Endodermal cell (in vitro differentiated cells): ENCODE data around the gene LHFPL2. TPM values are rescaled to one million over a fixed set of nuclear protein-coding genes. Genes with fewer than 3 reads are reported as not detected.

Source experiments
- DNase-seq: peaks from one replicate; pipeline ENCODE4 v3.0.0-alpha.2; 2017
- H3K27ac ChIP-seq: 2 replicates; pipeline ENCODE4 v1.5.1; 2013; ENCODE audit warnings: mild to moderate bottlenecking, low read depth, low read length, moderate library complexity
- H3K27me3 ChIP-seq: 2 replicates; pipeline ENCODE4 v1.6.1; 2013; ENCODE audit warnings: mild to moderate bottlenecking, low read length, moderate library complexity; ENCODE audit not compliant: insufficient read depth, control insufficient read depth, poor library complexity, severe bottlenecking
- H3K36me3 ChIP-seq: 2 replicates; pipeline ENCODE4 v1.7.0; 2013; ENCODE audit warnings: mild to moderate bottlenecking, low read length, moderate library complexity; ENCODE audit not compliant: control insufficient read depth, insufficient read depth
- H3K4me1 ChIP-seq: one replicate; pipeline ENCODE4 v1.7.0; 2013; ENCODE audit warnings: low read length; ENCODE audit not compliant: control insufficient read depth, insufficient read depth
- H3K4me3 ChIP-seq: 2 replicates; pipeline ENCODE4 v1.5.1; 2013; ENCODE audit warnings: mild to moderate bottlenecking, low read length, moderate library complexity
- H3K9ac ChIP-seq: 2 replicates; pipeline ENCODE4 v1.6.1; 2013; ENCODE audit warnings: mild to moderate bottlenecking, low read length, moderate library complexity; ENCODE audit not compliant: poor library complexity, severe bottlenecking; ENCODE audit errors: extremely low read depth
- H3K9me3 ChIP-seq: 2 replicates; pipeline ENCODE4 v1.6.1; 2013; ENCODE audit warnings: mild to moderate bottlenecking, low read length, moderate library complexity; ENCODE audit not compliant: control insufficient read depth
- H3K27ac Mint-ChIP-seq: 2 replicates; pipeline ENCODE4 v1.8.0; 2020; ENCODE audit warnings: mixed read lengths
- H3K27me3 Mint-ChIP-seq: 2 replicates; pipeline ENCODE4 v1.8.0; 2021; ENCODE audit warnings: mild to moderate bottlenecking, mixed read lengths; ENCODE audit not compliant: insufficient read depth
- H3K36me3 Mint-ChIP-seq: 2 replicates; pipeline ENCODE4 v1.8.0; 2020; ENCODE audit warnings: low read depth, mixed read lengths
- H3K4me1 Mint-ChIP-seq: 2 replicates; pipeline ENCODE4 v1.8.0; 2020; ENCODE audit warnings: mixed read lengths
- H3K4me3 Mint-ChIP-seq: 2 replicates; pipeline ENCODE4 v1.8.0; 2020; ENCODE audit warnings: mild to moderate bottlenecking, moderate library complexity, mixed read lengths
- H3K9me3 Mint-ChIP-seq: 2 replicates; pipeline ENCODE4 v1.8.0; 2020; ENCODE audit warnings: mild to moderate bottlenecking, mixed read lengths
- WGBS, 2 experiments: methylation state at CpG; one replicate each; pipeline versions ENCODE4 v1.1.5 to v1.1.7; 2013; ENCODE audit warnings: missing lambda C conversion rate in 2 of 2, mixed read lengths in 1 of 2; ENCODE audit not compliant: insufficient coverage in 1 of 2, insufficient read length in 1 of 2; 5-methylcytosine and 5-hydroxymethylcytosine counted together
- total RNA-seq, 2 donors: library from RNA; stranded (reverse); fragmentation: NEBNext Ultra II Directional in 1 of 2; extraction: Animal tissue kit (Norgen Biotek cat#: 25700) in 1 of 2; gene quantifications; 2 replicates in 1 of 2; 3 replicates in 1 of 2; pipeline ENCODE4 v1.2.1, GENCODE V29; 2021
- TF ChIP-seq, protein P1 (sequence below): fragments of 200-600 bp; sonication (generic); conservative IDR thresholded peaks from 2 replicates; pipeline ENCODE4 v1.5.0; 2021; ENCODE audit warnings: antibody characterized with exemption, mild to moderate bottlenecking

Gene LHFPL2
- total RNA-seq, 2 donors from 2014 or later: 136 to 238 TPM

DNA sequence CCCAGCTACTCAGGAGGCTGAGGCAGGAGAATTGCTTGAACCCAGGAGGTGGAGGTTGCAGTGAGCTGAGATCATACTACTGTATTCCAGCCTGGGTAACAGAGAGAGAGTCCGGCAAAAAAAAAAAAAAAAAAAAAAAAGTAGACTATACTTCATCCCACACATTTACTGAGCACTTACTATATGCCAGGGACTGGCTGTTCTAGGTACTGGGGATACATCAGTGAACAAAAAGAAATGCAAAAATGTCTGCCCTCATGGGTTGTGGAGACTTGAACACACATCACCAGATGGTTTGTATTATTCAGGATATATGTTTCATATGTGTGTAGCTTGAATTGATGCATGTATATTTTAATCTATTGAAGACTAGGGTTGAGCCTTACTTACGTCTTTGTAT, 2.9 kb upstream of the LHFPL2 start:
- peaks cover 15% of the 10 kb centered on the region for H3K4me1 Mint-ChIP-seq

DNA sequence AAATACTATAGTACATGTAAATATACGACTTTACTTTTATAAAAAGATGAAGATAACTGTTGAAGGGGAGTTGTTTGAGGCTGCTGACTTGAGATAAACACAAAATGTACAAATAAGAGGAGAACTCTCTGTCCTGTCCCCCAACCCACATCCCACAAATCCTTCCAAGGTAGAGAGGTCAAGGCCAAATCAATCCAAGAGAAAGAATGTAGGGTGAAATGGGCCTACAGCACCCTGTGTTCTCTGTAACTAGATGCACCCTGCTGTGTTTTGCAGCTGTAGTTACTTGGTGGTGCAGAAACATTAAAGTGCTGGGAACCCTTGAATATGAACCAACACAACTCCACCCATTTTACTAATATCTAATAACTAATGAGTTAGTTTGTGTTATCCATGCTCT, 2.0 kb upstream of the LHFPL2 start:
- H3K4me3 ChIP-seq: no peak overlapping the region
- no CpG with 5 or more reads among the region's 1 CpG for WGBS, 2 experiments
- H3K9me3 ChIP-seq: no peaks in the 10 kb centered on the region
- TF ChIP-seq, protein P1, sequence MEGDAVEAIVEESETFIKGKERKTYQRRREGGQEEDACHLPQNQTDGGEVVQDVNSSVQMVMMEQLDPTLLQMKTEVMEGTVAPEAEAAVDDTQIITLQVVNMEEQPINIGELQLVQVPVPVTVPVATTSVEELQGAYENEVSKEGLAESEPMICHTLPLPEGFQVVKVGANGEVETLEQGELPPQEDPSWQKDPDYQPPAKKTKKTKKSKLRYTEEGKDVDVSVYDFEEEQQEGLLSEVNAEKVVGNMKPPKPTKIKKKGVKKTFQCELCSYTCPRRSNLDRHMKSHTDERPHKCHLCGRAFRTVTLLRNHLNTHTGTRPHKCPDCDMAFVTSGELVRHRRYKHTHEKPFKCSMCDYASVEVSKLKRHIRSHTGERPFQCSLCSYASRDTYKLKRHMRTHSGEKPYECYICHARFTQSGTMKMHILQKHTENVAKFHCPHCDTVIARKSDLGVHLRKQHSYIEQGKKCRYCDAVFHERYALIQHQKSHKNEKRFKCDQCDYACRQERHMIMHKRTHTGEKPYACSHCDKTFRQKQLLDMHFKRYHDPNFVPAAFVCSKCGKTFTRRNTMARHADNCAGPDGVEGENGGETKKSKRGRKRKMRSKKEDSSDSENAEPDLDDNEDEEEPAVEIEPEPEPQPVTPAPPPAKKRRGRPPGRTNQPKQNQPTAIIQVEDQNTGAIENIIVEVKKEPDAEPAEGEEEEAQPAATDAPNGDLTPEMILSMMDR: no peak
- DNase-seq: no peak
- H3K4me1 Mint-ChIP-seq: peaks cover 20% of the 10 kb centered on the region
- H3K36me3 Mint-ChIP-seq: peaks cover 17% of the 10 kb centered on the region
- no peaks in the 10 kb centered on the region for H3K27me3 ChIP-seq
- H3K27me3 Mint-ChIP-seq: no peaks in the 10 kb centered on the region
- H3K27ac ChIP-seq: no peak overlapping the region
- H3K4me1 ChIP-seq: no peaks in the 10 kb centered on the region
- no peak overlapping the region for H3K9ac ChIP-seq
- no peak overlapping the region for H3K27ac Mint-ChIP-seq
- no peaks in the 10 kb centered on the region for H3K9me3 Mint-ChIP-seq
- no peak overlapping the region for H3K4me3 Mint-ChIP-seq
- peaks cover 8% of the 10 kb centered on the region for H3K36me3 ChIP-seq

More for the DNA sequence above, 2.9 kb upstream of the LHFPL2 start:
- Mint-ChIP-seq H3K27ac (no peak overlapping the region), H3K27me3 (no peaks in the 10 kb centered on the region), H3K4me3 (no peak overlapping the region), H3K9me3 (no peaks in the 10 kb centered on the region), H3K36me3 (peaks cover 9% of the 10 kb centered on the region)
- WGBS, 2 experiments: 90% methylated on average over 1 of the region's 2 CpGs; no CpG with 5 or more reads in 1 of the 2 experiments
- Histone ChIP-seq H3K4me3 (no peak overlapping the region), H3K36me3 (no peaks in the 10 kb centered on the region), H3K9me3 (no peaks in the 10 kb centered on the region), H3K4me1 (no peaks in the 10 kb centered on the region), H3K27ac (no peak overlapping the region), H3K27me3 (no peaks in the 10 kb centered on the region), H3K9ac (no peak overlapping the region)
- DNase-seq: no peak
- TF ChIP-seq, protein P1: no peak

DNA sequence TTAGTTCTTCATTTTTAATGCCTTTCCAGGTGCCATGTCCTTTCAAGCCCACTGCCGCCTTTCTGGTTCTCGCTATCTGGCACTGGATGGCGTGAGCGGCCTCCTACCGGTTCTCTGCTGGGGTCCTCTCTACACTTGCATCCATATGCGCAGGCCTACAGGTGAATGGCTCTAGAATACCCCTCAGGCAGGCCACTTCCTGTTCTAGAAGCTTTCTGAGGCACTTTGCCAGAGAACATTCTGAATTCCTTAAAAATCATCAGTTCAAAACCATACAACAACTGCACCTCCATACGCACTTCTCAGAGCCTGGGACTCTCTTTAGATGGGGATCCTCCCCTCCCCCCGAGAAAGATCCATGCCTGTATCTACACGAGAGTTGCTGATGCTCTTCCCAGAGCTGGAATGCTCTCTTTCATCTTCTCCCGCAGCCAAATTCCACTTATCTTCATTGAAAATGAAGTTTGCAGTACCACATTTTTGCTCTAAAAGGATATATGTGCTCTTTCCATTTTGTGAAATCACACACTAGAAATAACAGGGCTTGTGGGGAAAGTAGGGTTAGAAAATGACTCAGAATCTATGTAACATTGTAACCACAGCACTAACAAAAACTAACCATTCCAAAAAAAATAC, 1.4 kb upstream of the LHFPL2 start:
- no peaks in the 10 kb centered on the region for H3K9me3 Mint-ChIP-seq
- WGBS, 2 experiments: 41 to 46% methylated on average over 6 to 10 of the region's 10 CpGs
- peak overlapping the region; percentile 90 for H3K27ac Mint-ChIP-seq
- no peaks in the 10 kb centered on the region for H3K9me3 ChIP-seq
- peaks cover 25% of the 10 kb centered on the region for H3K4me1 Mint-ChIP-seq
- H3K36me3 Mint-ChIP-seq: peaks cover 22% of the 10 kb centered on the region
- no peaks in the 10 kb centered on the region for H3K27me3 ChIP-seq
- no peaks in the 10 kb centered on the region for H3K27me3 Mint-ChIP-seq
- TF ChIP-seq, protein P1: peak; percentile 38
- H3K4me3 Mint-ChIP-seq: peak overlapping the region; percentile 95
- H3K9ac ChIP-seq: no peak overlapping the region
- peaks cover 13% of the 10 kb centered on the region for H3K36me3 ChIP-seq
- peak; percentile 82 for DNase-seq
- no peaks in the 10 kb centered on the region for H3K4me1 ChIP-seq
- no peak overlapping the region for H3K27ac ChIP-seq
- no peak overlapping the region for H3K4me3 ChIP-seq
